CD8-positive, alpha-beta memory T cell (primary cell): ENCODE results near the gene TBC1D23. TPM values are rescaled to one million over a fixed set of nuclear protein-coding genes. Genes with fewer than 3 reads are reported as not detected.

Experiments used
- CTCF ChIA-PET: fragments of 350-600 bp; sonication (Branson Sonifier 250); formaldehyde crosslinking; loops from one replicate; lab custom pipeline; 2021; ENCODE audit warnings: antibody characterized with exemption; lab: Charles Lee
- POLR2A ChIA-PET: fragments of 350-600 bp; sonication (Branson Sonifier 250); formaldehyde crosslinking; loops from one replicate; lab custom pipeline; 2021; ENCODE audit warnings: antibody characterized with exemption; lab: Charles Lee
- DNase-seq, 5 donors: peaks; one replicate each; pipeline versions ENCODE4 v3.0.0 to v3.0.0-alpha.2; 2020 to 2022; ENCODE audit warnings: mixed read lengths in 1 of 5
- H3K27ac ChIP-seq: one replicate; pipeline ENCODE4 v1.7.0; 2013; ENCODE audit warnings: low read depth, mild to moderate bottlenecking, low read length, moderate library complexity
- H3K27me3 ChIP-seq: 2 replicates; pipeline ENCODE4 v1.7.0; 2013; ENCODE audit warnings: low read length, mild to moderate bottlenecking; ENCODE audit not compliant: insufficient read depth, poor library complexity, severe bottlenecking
- H3K36me3 ChIP-seq: 2 replicates; pipeline ENCODE4 v1.7.0; 2013; ENCODE audit warnings: mild to moderate bottlenecking, low read length, moderate library complexity; ENCODE audit not compliant: insufficient read depth
- H3K4me1 ChIP-seq: 2 replicates; pipeline ENCODE4 v1.7.0; 2013; ENCODE audit warnings: mild to moderate bottlenecking, low read length, moderate library complexity; ENCODE audit not compliant: insufficient read depth
- H3K4me3 ChIP-seq: 2 replicates; pipeline ENCODE4 v1.7.0; 2013; ENCODE audit warnings: mild to moderate bottlenecking, low read length
- H3K9me3 ChIP-seq: 2 replicates; pipeline ENCODE4 v1.7.0; 2013; ENCODE audit warnings: mild to moderate bottlenecking, low read length
- H3K27ac Mint-ChIP-seq, 8 donors: one replicate each; pipeline ENCODE4 v1.8.0; 2020 to 2021; ENCODE audit warnings: mixed read lengths in 8 of 8, mild to moderate bottlenecking in 6 of 8, inconsistent platforms in 3 of 8, moderate library complexity in 3 of 8
- H3K27me3 Mint-ChIP-seq, 2 donors: one replicate each; pipeline ENCODE4 v1.8.0; 2020 to 2021; ENCODE audit warnings: mixed read lengths in 2 of 2, mild to moderate bottlenecking in 1 of 2, moderate library complexity in 1 of 2
- H3K36me3 Mint-ChIP-seq, 3 donors: one replicate each; pipeline ENCODE4 v1.8.0; 2020 to 2021; ENCODE audit warnings: mixed read lengths in 3 of 3, inconsistent platforms in 1 of 3, mild to moderate bottlenecking in 1 of 3
- H3K4me1 Mint-ChIP-seq, 3 donors: one replicate each; pipeline ENCODE4 v1.8.0; 2020 to 2021; ENCODE audit warnings: mixed read lengths in 3 of 3, inconsistent platforms in 1 of 3, mild to moderate bottlenecking in 1 of 3
- H3K4me3 Mint-ChIP-seq, 7 donors: one replicate each; pipeline ENCODE4 v1.8.0; 2020 to 2021; ENCODE audit warnings: mixed read lengths in 7 of 7, mild to moderate bottlenecking in 6 of 7, moderate library complexity in 4 of 7, inconsistent platforms in 2 of 7
- H3K9me3 Mint-ChIP-seq, 5 donors: one replicate each; pipeline ENCODE4 v1.8.0; 2020 to 2022; ENCODE audit warnings: mixed read lengths in 5 of 5, mild to moderate bottlenecking in 3 of 5, moderate library complexity in 2 of 5, inconsistent platforms in 1 of 5
- polyA plus RNA-seq: library from polyadenylated mRNA; unstranded; fragments of 300-500 nt; fragmentation: Illumina TruSeq; gene quantifications from one replicate; pipeline ENCODE4 v1.2.3, GENCODE V29; 2021
- total RNA-seq, 2 experiments: library from RNA; stranded (reverse); gene quantifications; one replicate each; pipeline ENCODE4 v1.2.3, GENCODE V29; 2021

The TBC1D23 gene
- total and polyA plus RNA-seq, 3 experiments from 2014 or later: 21.0 to 23.1 (median 21.9) TPM

- H3K36me3 ChIP-seq: peaks cover 23% of the 10 kb centered on the region
- H3K27me3 ChIP-seq: no peaks in the 10 kb centered on the region
- Mint-ChIP-seq H3K36me3 (peaks cover 0 to 80% (median 15%) of the 10 kb centered on the region in 3 donors), H3K27me3 (no peaks in the 10 kb centered on the region), H3K27ac (peak overlapping the region in 4 of 8 donors; percentile 9 to 60 (median 14)), H3K9me3 (no peaks in the 10 kb centered on the region), H3K4me1 (no peaks in the 10 kb centered on the region), H3K4me3 (no peak overlapping the region)
- H3K4me3 ChIP-seq: no peak overlapping the region
- ChIA-PET POLR2A (no interaction called here), CTCF (no interaction called here)
- no peaks in the 10 kb centered on the region for H3K9me3 ChIP-seq
- no peak overlapping the region for H3K27ac ChIP-seq
- DNase-seq: no peak
- H3K4me1 ChIP-seq: no peaks in the 10 kb centered on the region
Measured at GRCh38 chr3:100374521-100374920, 113.7 kb downstream of the TBC1D23 start.

Other genes with a start within 250 kb of the TBC1D23 start
- gene FILIP1L, start 146.5 kb upstream of the TBC1D23 start, total RNA-seq: under 1 TPM; 0.20 to 0.27 TPM
- gene FILIP1L, start 146.5 kb upstream of the TBC1D23 start, polyA plus RNA-seq: 0.12 TPM
- 10 to 100 TPM; 81.9 to 83.0 TPM for gene NIT2, start 73.8 kb downstream of the TBC1D23 start, total RNA-seq
- 44.1 TPM for gene NIT2, start 73.8 kb downstream of the TBC1D23 start, polyA plus RNA-seq
- 10 to 100 TPM; 63.5 to 64.5 TPM for gene TOMM70, start 140.1 kb downstream of the TBC1D23 start, total RNA-seq
- 21.7 TPM for gene TOMM70, start 140.1 kb downstream of the TBC1D23 start, polyA plus RNA-seq
- 1 to 10 TPM; 1.5 to 1.6 TPM for gene LNP1, start 140.5 kb downstream of the TBC1D23 start, total RNA-seq
- gene LNP1, start 140.5 kb downstream of the TBC1D23 start, polyA plus RNA-seq: 0.71 TPM
- gene TMEM45A, start 231.6 kb downstream of the TBC1D23 start, total RNA-seq: under 1 TPM; 0.44 to 0.50 TPM
- gene TMEM45A, start 231.6 kb downstream of the TBC1D23 start, polyA plus RNA-seq: not detected